ENCODE measurements around the gene NOVA2.

GRCh38 chr19:45981350-45981749, 7.7 kb upstream of the NOVA2 start:
- TF ChIP-seq CTCF (IDR thresholded peaks at IDR 0.05; ENCODE audit: poor library complexity, severe bottlenecking) (no peak), EP300 (conservative IDR thresholded peaks at IDR 0.05; ENCODE audit: poor library complexity, severe bottlenecking) (no peak), EZH2 (IDR thresholded peaks at IDR 0.05; ENCODE audit: borderline replicate concordance, insufficient read depth, low read length, poor library complexity, severe bottlenecking) (no peak), REST (IDR thresholded peaks at IDR 0.05; ENCODE audit: borderline replicate concordance) (no peak), POLR2AphosphoS5 (IDR thresholded peaks at IDR 0.05) (no peak), TAF1 (IDR thresholded peaks at IDR 0.05; ENCODE audit: low read depth) (no peak), SMC3 (conservative IDR thresholded peaks at IDR 0.05; ENCODE audit: poor library complexity) (no peak), MXI1 (conservative IDR thresholded peaks at IDR 0.05; ENCODE audit: poor library complexity, severe bottlenecking) (no peak), RAD21 (conservative IDR thresholded peaks at IDR 0.05) (no peak)

Measured in neural cell (in vitro differentiated cells).